ENCODE results near the gene CBFA2T3. TPM values are rescaled to one million over a fixed set of nuclear protein-coding genes. Genes with fewer than 3 reads are reported as not detected.
A peak's percentile ranks its signal among the peaks of the same experiment; 100 is the strongest.

The CBFA2T3 gene
- total RNA-seq, 1 donor, result 1.3 TPM

DNA sequence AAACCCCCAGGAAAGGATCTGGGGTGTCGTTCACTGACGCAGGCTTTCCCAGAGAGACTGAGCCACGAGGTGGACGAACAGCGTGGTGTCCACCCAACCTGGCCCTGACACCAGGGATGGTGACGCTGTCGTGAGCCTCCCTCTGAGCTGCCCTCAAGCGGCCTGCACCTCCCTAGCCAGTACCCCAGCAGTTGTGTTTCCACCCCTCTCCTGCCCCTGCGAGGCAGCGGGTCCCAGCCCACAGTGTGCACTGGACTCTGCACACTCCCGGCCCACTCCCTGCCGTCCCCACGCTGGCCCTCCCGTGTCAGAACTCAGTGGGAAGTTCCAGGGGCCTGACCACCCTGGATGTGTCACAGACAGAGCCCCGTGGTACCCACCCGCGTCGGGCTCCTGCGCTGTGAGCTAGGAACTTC, 39.8 kb downstream of the CBFA2T3 start:
- Histone ChIP-seq H3K27me3 (ENCODE audit: insufficient read depth, low read length) (no peaks in the 10 kb centered on the region), H3K4me1 (ENCODE audit: insufficient read depth, low read length) (peaks cover 61% of the 10 kb centered on the region), H3K9me3 (ENCODE audit: low read depth, low read length) (no peaks in the 10 kb centered on the region), H3K4me3 (ENCODE audit: low read length) (peak overlapping the region; percentile 30)

DNA sequence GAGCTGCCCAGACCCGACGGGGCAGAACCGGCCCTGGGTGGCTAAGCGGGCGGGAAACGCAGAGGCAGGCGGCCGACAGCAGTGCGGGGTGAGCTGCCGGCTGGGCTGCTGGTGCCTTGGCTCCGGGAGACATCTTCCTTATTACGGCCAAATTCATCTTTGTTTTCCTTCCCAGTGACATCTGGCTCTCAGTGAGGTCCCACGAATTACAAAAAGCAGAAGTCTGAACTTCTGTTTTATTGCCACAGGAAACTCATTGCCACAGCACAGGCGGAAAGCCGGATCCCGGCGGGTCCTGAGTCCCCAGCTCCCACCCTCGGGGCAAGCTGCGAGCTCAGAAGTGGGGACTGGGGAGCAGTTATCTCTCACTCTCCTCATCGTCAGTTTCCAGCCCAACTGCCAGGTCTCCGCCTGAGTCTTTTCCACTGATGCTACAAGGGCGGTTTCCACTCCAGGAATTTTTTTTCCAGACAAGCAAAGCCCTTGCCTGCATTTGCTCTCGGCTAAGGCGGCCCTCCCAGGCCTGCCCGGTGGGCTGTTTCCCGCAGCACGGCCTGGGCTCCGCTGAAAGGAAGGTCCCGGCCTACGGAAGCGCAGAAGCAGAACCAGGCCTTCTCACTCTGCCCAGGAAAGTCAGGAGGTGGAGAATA, 40.3 kb downstream of the CBFA2T3 start:
- no peaks in the 10 kb centered on the region for H3K27me3 ChIP-seq (ENCODE audit: insufficient read depth, low read length)
- H3K9me3 ChIP-seq (ENCODE audit: low read depth, low read length), result no peaks in the 10 kb centered on the region
- H3K4me3 ChIP-seq (ENCODE audit: low read length), result peak overlapping the region; percentile 30
- peaks cover 57% of the 10 kb centered on the region for H3K4me1 ChIP-seq (ENCODE audit: insufficient read depth, low read length)

DNA sequence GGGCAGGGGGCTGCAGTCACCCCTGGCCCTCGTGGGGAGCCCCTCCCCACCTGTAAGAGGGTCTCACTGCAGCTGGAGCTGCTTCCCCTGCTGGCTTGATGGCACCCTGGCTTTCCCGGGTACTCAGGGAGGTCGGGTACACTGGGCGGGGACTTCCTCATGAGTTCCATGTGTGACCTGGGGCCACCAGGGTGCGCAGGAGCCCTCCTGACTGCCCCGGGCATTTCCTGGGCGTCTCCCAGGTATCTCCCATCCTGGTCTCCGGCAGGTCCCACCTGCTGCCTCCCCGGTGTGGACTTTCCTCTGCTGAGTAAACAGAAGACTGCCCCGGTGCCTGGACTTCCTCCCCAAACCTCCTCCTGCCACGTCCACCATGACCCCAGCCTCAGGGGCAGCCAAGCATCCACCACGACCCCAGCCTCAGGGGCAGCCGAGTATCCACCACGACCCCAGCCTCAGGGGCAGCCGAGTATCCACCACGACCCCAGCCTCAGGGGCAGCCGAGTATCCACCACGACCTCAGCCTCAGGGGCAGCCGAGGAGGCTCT, 40.9 kb downstream of the CBFA2T3 start:
- no peaks in the 10 kb centered on the region for H3K27me3 ChIP-seq (ENCODE audit: insufficient read depth, low read length)
- no peaks in the 10 kb centered on the region for H3K9me3 ChIP-seq (ENCODE audit: low read depth, low read length)
- peak overlapping the region; percentile 30 for H3K4me3 ChIP-seq (ENCODE audit: low read length)
- peaks cover 57% of the 10 kb centered on the region for H3K4me1 ChIP-seq (ENCODE audit: insufficient read depth, low read length)

DNA sequence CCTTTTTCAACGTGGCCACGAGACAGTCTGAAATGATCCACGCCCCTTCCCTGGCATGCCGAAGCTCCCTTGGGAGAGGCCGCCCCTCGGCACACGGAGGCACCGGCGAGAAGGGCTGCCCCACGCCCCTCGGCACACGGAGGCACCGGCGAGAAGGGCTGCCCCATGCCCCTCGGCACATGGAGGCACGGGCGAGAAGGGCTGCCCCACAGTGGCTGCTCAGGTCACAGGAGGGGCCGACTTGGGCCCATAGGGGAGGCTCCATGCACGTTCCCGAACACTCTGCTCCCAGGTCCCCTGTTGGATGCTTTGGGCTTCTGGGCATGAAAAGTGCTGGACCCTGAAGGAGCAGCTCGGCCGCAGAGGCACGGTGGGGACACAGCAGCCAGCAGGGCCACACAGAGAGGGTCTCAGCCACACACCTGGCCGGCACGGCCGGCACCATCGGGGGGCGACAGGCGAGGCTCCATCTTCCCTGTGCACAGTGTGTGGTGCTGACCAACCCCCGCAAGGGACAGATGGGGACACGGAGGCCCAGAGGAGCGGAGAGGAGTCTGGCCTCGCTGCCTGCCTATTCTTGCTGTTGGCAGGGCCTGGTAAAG, 42.8 kb downstream of the CBFA2T3 start:
- Histone ChIP-seq H3K4me1 (ENCODE audit: insufficient read depth, low read length) (peaks cover 41% of the 10 kb centered on the region), H3K27me3 (ENCODE audit: insufficient read depth, low read length) (no peaks in the 10 kb centered on the region), H3K4me3 (ENCODE audit: low read length) (no peak overlapping the region)

DNA sequence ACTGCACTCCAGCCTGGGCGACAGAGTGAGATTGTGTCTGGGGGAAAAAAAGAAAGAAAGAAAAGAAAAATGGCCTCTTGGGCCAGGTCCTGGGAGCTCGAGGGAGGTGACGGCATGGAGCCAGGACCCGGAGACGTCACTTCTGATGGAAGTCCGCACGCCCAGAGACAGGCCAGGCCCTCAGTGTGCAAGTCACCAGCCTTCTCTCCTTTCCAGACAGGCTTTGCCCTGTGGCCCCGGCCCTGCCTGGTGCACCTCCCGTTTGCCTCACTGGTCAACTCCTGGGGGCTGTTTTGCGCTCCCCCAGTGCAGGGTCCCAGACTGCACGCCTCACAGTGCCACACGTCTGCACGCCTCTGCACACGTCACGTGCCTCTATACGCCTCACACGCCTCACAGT, 44.1 kb downstream of the CBFA2T3 start:
- Histone ChIP-seq H3K4me3 (ENCODE audit: low read length) (no peak overlapping the region), H3K4me1 (ENCODE audit: insufficient read depth, low read length) (peaks cover 29% of the 10 kb centered on the region)

More for the DNA sequence above, 42.8 kb downstream of the CBFA2T3 start:
- no peaks in the 10 kb centered on the region for H3K9me3 ChIP-seq (ENCODE audit: low read depth, low read length)

DNA sequence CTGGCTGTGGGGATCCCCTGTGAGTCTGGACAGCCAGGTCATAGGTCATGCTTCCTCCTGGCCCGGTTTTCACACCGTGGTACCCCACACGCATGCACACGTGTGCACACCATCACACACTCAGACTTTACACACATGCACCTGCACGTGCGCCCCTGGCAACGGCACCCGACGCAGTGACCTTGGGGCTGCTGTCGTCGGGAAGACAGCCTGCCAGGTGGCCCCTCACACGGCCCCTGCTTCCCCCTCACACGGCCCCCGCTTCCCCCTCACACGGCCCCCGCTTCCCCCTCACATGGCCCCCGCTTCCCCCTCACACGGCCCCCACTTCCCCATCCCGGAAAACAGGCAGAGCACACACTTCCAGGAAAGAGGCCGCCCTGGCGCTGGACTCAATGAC, 45.1 kb downstream of the CBFA2T3 start:
- Histone ChIP-seq H3K4me3 (ENCODE audit: low read length) (no peak overlapping the region), H3K9me3 (ENCODE audit: low read depth, low read length) (no peaks in the 10 kb centered on the region), H3K4me1 (ENCODE audit: insufficient read depth, low read length) (peaks cover 19% of the 10 kb centered on the region), H3K27me3 (ENCODE audit: insufficient read depth, low read length) (no peaks in the 10 kb centered on the region)

More for the DNA sequence above, 44.1 kb downstream of the CBFA2T3 start:
- no peaks in the 10 kb centered on the region for H3K9me3 ChIP-seq (ENCODE audit: low read depth, low read length)
- H3K27me3 ChIP-seq (ENCODE audit: insufficient read depth, low read length), result no peaks in the 10 kb centered on the region

DNA sequence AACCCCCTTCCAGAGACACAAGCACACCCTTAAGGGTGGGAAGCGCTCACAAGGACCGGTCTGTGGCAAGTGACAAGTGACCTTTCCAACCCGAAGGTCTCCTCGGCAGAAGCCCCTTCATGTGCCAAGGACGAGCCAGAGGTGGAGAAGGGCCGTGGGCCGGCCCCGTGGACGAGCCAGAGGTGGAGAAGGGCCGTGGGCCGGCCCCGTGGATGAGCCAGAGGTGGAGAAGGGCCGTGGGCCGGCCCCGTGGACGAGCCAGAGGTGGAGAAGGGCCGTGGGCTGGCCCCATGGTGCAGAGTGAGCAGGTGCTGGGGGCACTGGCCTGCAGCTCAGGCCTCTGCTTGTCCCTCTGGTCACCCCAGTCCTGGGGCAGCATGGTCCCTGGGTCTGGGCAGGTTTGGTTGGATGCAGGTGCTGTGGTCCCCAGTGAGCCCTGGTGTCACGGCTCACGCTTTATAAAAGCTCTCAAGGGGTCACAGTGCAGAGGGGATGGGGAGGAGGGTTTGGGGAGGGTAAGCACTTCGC, 45.6 kb downstream of the CBFA2T3 start:
- Histone ChIP-seq H3K4me3 (ENCODE audit: low read length) (no peak overlapping the region), H3K27me3 (ENCODE audit: insufficient read depth, low read length) (no peaks in the 10 kb centered on the region), H3K9me3 (ENCODE audit: low read depth, low read length) (no peaks in the 10 kb centered on the region), H3K4me1 (ENCODE audit: insufficient read depth, low read length) (peaks cover 15% of the 10 kb centered on the region)

DNA sequence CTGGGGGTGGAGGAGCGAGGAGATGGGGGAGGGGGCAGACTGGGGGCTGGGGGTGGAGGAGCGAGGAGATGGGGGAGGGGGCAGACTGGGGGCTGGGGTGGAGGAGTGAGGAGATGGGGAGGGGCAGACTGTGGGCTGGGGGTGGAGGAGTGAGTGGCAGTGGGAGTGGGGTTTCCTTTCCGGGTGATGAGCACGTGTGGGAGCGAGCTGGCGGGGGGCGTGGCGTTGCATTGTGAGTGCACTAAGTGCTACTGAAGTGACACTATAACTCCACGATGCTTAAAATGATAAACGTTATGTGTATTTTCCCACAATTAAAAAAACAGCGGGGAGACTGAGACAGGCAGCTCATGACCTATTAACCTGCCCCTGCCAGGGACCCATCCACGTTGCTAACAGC, 46.3 kb downstream of the CBFA2T3 start:
- Histone ChIP-seq H3K4me1 (ENCODE audit: insufficient read depth, low read length) (peaks cover 7% of the 10 kb centered on the region), H3K9me3 (ENCODE audit: low read depth, low read length) (no peaks in the 10 kb centered on the region), H3K27me3 (ENCODE audit: insufficient read depth, low read length) (no peaks in the 10 kb centered on the region), H3K4me3 (ENCODE audit: low read length) (no peak overlapping the region)

DNA sequence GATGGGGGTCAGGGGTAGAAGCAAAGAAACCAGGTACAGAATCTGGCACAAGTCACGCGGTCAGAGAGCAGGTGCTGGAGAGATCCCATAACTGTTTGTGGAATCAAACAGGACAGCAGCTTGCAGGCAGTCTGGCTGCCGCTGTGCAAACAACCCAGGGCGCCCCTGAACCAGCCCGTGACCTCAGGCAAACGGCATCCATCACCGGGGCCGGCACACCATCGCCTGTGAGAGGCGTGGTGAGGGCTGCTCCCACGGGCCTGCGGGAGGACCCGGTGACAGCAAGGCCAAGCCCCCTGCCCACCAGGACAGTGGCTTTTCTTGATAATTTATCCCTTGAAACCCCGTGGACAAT, 47.9 kb downstream of the CBFA2T3 start:
- Histone ChIP-seq H3K27me3 (ENCODE audit: insufficient read depth, low read length) (no peaks in the 10 kb centered on the region), H3K4me3 (ENCODE audit: low read length) (no peak overlapping the region), H3K4me1 (ENCODE audit: insufficient read depth, low read length) (no peaks in the 10 kb centered on the region), H3K9me3 (ENCODE audit: low read depth, low read length) (no peaks in the 10 kb centered on the region)

DNA sequence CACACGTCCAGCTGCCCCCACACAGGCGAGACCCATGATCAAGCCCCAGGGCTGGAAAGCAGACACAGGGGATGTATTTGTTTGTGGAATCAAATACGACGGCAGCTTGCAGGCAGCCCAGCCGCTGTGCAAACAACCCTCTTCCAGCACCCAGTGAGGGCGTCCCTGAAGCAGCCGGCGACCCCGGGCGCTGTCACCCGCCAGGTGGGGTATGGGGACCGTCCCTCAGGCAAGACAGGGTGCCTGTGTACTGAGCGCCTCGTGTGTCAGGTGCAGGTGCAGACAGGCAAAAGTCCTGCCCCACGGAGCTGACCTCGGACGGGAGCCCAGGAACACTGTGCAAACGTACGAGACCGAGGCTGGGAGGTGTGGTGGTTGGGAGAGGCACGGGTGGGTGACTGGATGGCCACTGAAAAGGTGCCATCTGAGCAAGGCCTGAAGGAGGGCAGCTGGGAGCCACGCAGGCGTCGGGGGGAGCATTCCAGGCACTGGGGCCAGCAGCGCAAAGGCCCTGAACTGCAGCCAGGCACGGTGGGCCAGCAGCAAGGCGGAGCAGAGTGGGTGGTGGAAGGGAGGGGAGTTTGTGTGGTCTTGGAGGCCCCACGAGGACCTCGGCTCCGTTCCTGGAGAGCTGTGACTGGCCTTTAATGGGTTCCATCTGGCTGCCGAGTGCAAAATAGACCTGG, 48.5 kb downstream of the CBFA2T3 start:
- Histone ChIP-seq H3K27me3 (ENCODE audit: insufficient read depth, low read length) (no peaks in the 10 kb centered on the region), H3K4me3 (ENCODE audit: low read length) (no peak overlapping the region), H3K4me1 (ENCODE audit: insufficient read depth, low read length) (peaks cover 1% of the 10 kb centered on the region), H3K9me3 (ENCODE audit: low read depth, low read length) (no peaks in the 10 kb centered on the region)

DNA sequence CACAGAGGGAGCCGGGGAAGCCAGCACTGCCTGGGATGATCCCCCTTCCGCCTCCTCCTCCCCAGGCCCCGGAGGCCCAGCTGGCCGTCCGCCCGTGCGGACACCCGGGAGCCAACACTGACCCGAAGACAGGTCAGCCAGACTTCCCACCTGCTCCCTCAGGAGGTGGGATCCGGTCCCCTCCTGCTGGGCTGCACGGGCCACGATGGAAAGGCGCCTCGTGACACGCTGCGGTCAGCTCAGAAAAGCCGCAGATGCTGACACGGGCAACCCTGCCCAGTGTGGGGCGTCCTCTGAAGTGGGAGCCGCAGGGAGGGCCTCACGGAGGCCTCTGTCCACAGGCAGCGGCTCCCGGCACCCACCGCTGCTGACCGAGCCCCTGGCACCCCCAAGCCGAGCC, 49.3 kb downstream of the CBFA2T3 start:
- H3K9me3 ChIP-seq (ENCODE audit: low read depth, low read length), result no peaks in the 10 kb centered on the region
- no peak overlapping the region for H3K4me3 ChIP-seq (ENCODE audit: low read length)
- H3K4me1 ChIP-seq (ENCODE audit: insufficient read depth, low read length), result peaks cover 10% of the 10 kb centered on the region
- no peaks in the 10 kb centered on the region for H3K27me3 ChIP-seq (ENCODE audit: insufficient read depth, low read length)

DNA sequence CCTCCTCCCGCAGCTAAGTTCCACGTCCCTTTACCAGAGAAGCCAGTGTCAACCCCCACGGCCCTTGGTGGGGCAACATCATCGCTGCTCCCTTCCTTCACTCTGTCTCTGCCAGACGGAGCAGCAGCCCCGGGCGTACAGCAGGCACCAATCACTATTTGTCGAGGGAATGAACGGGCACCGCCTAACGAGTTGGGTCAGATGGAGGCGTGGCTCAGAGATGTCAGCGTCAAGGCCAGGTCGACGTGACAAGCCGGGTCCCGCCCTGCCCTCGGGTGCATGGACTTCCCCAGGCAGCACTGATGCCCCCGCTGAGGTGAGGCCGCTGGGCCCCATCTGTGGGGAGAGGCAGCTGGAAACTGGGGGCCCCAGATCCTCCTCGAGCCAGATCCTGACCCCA, 50.0 kb downstream of the CBFA2T3 start:
- Histone ChIP-seq H3K4me1 (ENCODE audit: insufficient read depth, low read length) (peaks cover 17% of the 10 kb centered on the region), H3K9me3 (ENCODE audit: low read depth, low read length) (no peaks in the 10 kb centered on the region), H3K27me3 (ENCODE audit: insufficient read depth, low read length) (no peaks in the 10 kb centered on the region), H3K4me3 (ENCODE audit: low read length) (no peak overlapping the region)

DNA sequence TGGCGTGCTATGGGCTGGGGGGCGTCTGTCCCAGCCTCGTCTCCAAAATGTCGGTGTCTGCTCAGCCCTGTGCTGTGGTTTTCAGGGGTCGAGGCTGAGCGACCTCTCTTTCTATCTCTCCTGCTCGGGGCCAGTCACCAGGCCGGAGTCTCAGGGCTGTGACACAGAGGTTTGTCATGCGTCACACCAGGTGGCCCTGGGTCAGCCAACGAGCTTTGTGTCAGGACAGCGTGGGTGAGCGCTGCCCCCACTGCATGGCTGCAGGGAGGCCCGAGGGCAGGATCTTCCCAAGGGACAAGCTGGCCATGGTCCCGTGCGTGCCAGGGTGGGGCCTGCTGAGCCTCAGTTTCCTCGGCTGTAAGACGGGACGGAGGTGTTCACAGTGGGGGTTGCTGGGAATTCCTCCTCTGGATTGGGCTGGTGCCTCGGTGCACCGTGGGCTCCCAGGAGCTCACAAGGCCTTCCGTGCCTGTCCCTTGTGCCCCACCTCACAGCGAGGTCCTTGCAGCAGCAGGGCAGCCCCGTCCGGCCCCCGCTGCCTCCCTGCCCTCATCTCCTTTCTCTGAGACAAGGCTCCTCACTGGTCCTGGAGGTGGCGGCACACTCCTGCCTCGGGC, 50.5 kb downstream of the CBFA2T3 start:
- H3K4me3 ChIP-seq (ENCODE audit: low read length), result no peak overlapping the region
- peaks cover 22% of the 10 kb centered on the region for H3K4me1 ChIP-seq (ENCODE audit: insufficient read depth, low read length)
- no peaks in the 10 kb centered on the region for H3K27me3 ChIP-seq (ENCODE audit: insufficient read depth, low read length)
- H3K9me3 ChIP-seq (ENCODE audit: low read depth, low read length), result no peaks in the 10 kb centered on the region

DNA sequence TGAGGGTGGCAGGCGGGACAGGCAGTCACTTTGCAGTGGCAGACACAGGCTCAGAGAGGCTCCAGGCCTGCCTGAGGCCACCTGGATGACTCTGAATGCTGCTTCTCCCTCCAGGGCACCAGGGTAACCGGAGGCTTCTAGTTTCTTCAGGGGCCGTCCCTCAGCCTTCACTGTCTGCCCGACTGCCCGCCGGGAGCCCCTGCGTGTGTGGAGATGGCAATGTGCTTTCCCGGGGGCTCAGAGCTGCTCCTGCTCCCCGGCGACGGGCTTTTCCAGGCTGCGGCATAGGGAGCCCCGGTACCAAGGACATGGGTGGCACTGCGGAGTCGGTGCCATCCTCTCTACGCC, 51.5 kb downstream of the CBFA2T3 start:
- peaks cover 32% of the 10 kb centered on the region for H3K4me1 ChIP-seq (ENCODE audit: insufficient read depth, low read length)
- H3K27me3 ChIP-seq (ENCODE audit: insufficient read depth, low read length), result no peaks in the 10 kb centered on the region
- no peaks in the 10 kb centered on the region for H3K9me3 ChIP-seq (ENCODE audit: low read depth, low read length)
- H3K4me3 ChIP-seq (ENCODE audit: low read length), result no peak overlapping the region
